DND-41 (cell line): ENCODE measurements around the gene PLPPR1.

Experiments used
- CTCF ChIP-seq: IDR thresholded peaks from 2 replicates; pipeline ENCODE4 v1.5.1; 2012; ENCODE audit warnings: borderline replicate concordance, low read length, moderate library complexity, mild to moderate bottlenecking; ENCODE audit not compliant: poor library complexity, severe bottlenecking; ENCODE audit errors: extremely low read depth
- EZH2 ChIP-seq: IDR thresholded peaks from 3 replicates; pipeline ENCODE4 v1.6.1; 2012; ENCODE audit warnings: borderline replicate concordance, low read depth, mild to moderate bottlenecking, moderate library complexity, low read length, inconsistent platforms; ENCODE audit not compliant: severe bottlenecking

GRCh38 chr9:101114317-101114716, 85.8 kb downstream of the PLPPR1 start:
- no peak for TF ChIP-seq CTCF
- TF ChIP-seq EZH2, result no peak
